ENCODE results near the gene DBX2.
A peak's percentile ranks its signal among the peaks of the same experiment; 100 is the strongest.
"Not testable (repeated sequence)": the region's sequence is repeated elsewhere in the genome, so short reads cannot be mapped to it uniquely, and the experiment has no call there.

Gene DBX2

GRCh38 chr12:45050751-45051571, at the start of gene DBX2:
TSS of gene DBX2 (minus strand) at chr12:45051099. CDS start at chr12:45050927, 172 bp downstream.
- peak within 1 kb of the TSS; percentile 34 for H3K4me3 ChIP-seq (ENCODE audit: control insufficient read depth, low read depth, low read length)
- TF ChIP-seq CTCF (conservative IDR thresholded peaks at IDR 0.05; ENCODE audit: control insufficient read depth, insufficient read depth, low read depth, low read length), result no peak
- DNase-seq (ENCODE audit: low read depth), result no peak

GRCh38 chr12:45098766-45099165, 47.9 kb upstream of the DBX2 start:
- H3K4me3 ChIP-seq (ENCODE audit: control insufficient read depth, low read depth, low read length), result no peak overlapping the region
- no peak for DNase-seq (ENCODE audit: low read depth)
- no peak for TF ChIP-seq CTCF (conservative IDR thresholded peaks at IDR 0.05; ENCODE audit: control insufficient read depth, insufficient read depth, low read depth, low read length)

DNA sequence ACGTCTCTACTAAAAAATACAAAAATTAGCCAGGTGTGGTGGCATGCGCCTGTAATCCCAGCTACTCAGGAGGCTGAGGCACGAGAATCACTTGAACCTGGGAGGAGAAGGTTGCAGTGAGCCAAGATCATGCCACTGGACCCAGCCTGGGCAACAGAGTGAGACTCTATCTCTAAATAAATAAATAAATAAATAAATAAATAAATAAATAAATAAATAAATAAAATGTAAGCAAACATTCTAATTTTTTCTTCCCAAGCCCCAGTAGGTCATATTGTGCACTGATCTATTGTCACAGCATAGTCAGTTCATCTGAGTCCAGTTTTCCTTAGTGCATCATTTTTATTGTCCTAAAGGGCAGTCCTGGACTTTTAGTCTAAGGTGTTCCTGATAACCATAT, 44.5 kb upstream of the DBX2 start:
- DNase-seq (ENCODE audit: low read depth); H3K4me3 ChIP-seq (ENCODE audit: control insufficient read depth, low read depth, low read length): not testable (repeated sequence)

DNA sequence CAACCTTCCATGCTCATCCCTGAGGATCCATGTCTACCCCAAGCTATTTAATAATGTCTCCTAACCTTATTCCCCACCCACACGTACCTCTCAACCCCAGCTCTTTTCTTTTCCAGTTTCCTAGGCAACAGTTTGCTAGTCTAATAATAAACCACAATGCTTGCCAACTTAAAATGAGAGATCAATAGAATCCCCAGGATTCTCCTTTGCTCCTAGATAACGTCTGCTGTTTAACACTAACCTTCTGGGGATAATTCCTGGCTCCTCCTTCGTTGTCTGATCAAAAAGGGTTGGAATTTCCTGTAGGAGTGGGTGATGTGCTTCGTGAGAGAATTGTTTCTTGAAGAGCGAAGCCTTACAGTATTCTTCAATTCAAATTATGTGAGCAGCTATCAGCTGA, 42.2 kb upstream of the DBX2 start:
- TF ChIP-seq CTCF (conservative IDR thresholded peaks at IDR 0.05; ENCODE audit: control insufficient read depth, insufficient read depth, low read depth, low read length), result no peak
- DNase-seq (ENCODE audit: low read depth), result no peak
- no peak overlapping the region for H3K4me3 ChIP-seq (ENCODE audit: control insufficient read depth, low read depth, low read length)

GRCh38 chr12:45089411-45090075, 38.6 kb upstream of the DBX2 start:
- TF ChIP-seq CTCF (conservative IDR thresholded peaks at IDR 0.05; ENCODE audit: control insufficient read depth, insufficient read depth, low read depth, low read length), result no peak
- no peak overlapping the region for H3K4me3 ChIP-seq (ENCODE audit: control insufficient read depth, low read depth, low read length)
- DNase-seq (ENCODE audit: low read depth), result no peak

DNA sequence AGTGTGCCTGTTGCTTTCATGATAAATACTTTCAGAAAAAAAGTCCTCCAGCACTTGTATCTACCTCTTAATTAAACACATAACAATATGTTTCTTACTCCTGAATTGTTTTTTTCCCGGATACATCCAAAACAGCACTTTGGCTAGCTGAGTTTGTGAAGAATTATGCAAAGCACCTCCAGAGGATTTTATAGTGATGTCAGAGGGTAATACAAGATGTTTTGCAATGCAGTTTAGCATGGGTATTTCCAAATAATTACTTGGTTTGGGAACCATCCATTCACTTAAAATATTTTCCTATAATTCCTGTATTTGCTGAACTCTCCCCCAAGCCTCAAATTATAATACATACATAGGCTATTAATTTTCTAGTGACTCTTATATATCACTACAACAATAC, 37.7 kb upstream of the DBX2 start:
- no peak overlapping the region for H3K4me3 ChIP-seq (ENCODE audit: control insufficient read depth, low read depth, low read length)
- no peak for TF ChIP-seq CTCF (conservative IDR thresholded peaks at IDR 0.05; ENCODE audit: control insufficient read depth, insufficient read depth, low read depth, low read length)
- no peak for DNase-seq (ENCODE audit: low read depth)

DNA sequence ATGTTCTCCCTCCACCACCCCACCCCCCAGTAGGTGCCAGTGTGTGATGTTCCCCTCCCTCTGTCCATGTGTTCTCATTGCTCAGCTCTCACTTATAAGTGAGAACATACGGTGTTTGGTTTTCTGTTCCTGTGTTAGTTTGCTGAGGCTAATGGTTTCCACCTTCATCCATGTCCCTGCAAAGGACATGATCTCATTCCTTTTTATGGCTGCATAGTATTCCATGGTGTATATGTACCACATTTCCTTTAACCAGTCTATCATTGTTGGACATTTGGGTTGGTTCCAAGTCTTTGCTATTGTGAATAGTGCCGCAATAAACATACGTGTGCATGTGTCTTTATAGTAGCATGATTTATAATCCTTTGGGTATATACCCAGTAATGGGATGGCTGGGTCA, 33.3 kb upstream of the DBX2 start:
- not testable (repeated sequence) for DNase-seq (ENCODE audit: low read depth); H3K4me3 ChIP-seq (ENCODE audit: control insufficient read depth, low read depth, low read length)
